ENCODE results near the gene G3BP1. TPM values are rescaled to one million over a fixed set of nuclear protein-coding genes. Genes with fewer than 3 reads are reported as not detected.

The G3BP1 gene
- total and polyA plus RNA-seq, 9 of the 15 experiments (the other 6 are each of a cell fraction or from before 2014, with no cell fraction given), result 54.7 to 264 (median 105) TPM

- ATAC-seq, result peak; percentile 65
- H2AFZ ChIP-seq (ENCODE audit: low read depth, low read length), result no peak overlapping the region
- no peak overlapping the region for H3K27ac ChIP-seq (ENCODE audit: extremely low read depth, low read depth, low read length)
- no peak overlapping the region for H3K9ac ChIP-seq (ENCODE audit: insufficient read depth in 1 of 2, low read depth in 2 of 2, low read length in 2 of 2)
- ChIA-PET CTCF (ENCODE audit: low intra/inter-chr PET ratio) (interaction anchor here (0.7 to 4.8 kb wide), 2 partner anchors 83 to 295 kb away, joined by 3 to 53 read pairs; no protein-coding TSS in a partner anchor), POLR2A (no interaction called here)
- 59% methylated on average over 7 of the region's 7 CpGs for WGBS (ENCODE audit: insufficient coverage, low coverage, missing lambda C conversion rate)
- BruUV-seq (replicated peaks), result no TSS peak
- 0 out of 2 replicates have a peak, but pooled peaks cover 3% of the 10 kb centered on the region for H4K20me1 ChIP-seq (replicated peaks; ENCODE audit: control insufficient read depth, insufficient read depth, low read length)
- in situ Hi-C loops (cut with MboI) (loop anchor here (5.0 kb wide), 1 partner anchor 81 kb away; no protein-coding TSS in a partner anchor), intact Hi-C loops (cut with micrococcal nuclease) (loop anchor here (1.0 to 5.0 kb wide), 3 partner anchors 28 to 296 kb away; partner anchors contain the start of genes G3BP1 and SLC36A1)
- H3K79me2 ChIP-seq (ENCODE audit: control insufficient read depth, insufficient read depth, low read length), result no peaks in the 10 kb centered on the region
- H3K27me3 ChIP-seq (ENCODE audit: control insufficient read depth in 2 of 2, insufficient read depth in 2 of 2, low read length in 2 of 2), result no peaks in the 10 kb centered on the region
- peak; percentile 69 for FAIRE-seq
- H3K4me1 ChIP-seq (replicated peaks in 1 of 2; ENCODE audit: control insufficient read depth in 2 of 2, insufficient read depth in 2 of 2, low read length in 2 of 2), result peaks cover 0 to 6% of the 10 kb centered on the region in 2 experiments; a peak in 3 of 5 replicates
- H3K36me3 ChIP-seq (ENCODE audit: control insufficient read depth, insufficient read depth, low read length), result peaks cover 38% of the 10 kb centered on the region; the same call in 2 of the 3 replicates
- no peaks in the 10 kb centered on the region for H3K9me3 ChIP-seq (replicated peaks; ENCODE audit: control insufficient read depth, insufficient read depth, low read depth, low read length)
- H3K4me3 ChIP-seq, result no peak overlapping the region
- H3K9me1 ChIP-seq (ENCODE audit: control insufficient read depth, insufficient read depth, low read length), result no peaks in the 10 kb centered on the region
- H3K4me2 ChIP-seq (ENCODE audit: insufficient read depth, low read length), result no peak overlapping the region
- peak; percentile 29 to 48 (median 35) for DNase-seq (ENCODE audit: extremely low read depth in 1 of 4, low spot score in 3 of 4)
- TF ChIP-seq DDX20 (tag; IDR thresholded peaks at IDR 0.05; ENCODE audit: low read depth) (no peak), GATAD2A (IDR thresholded peaks at IDR 0.05) (no peak), FOXO4 (CRISPR knock-in tag; IDR thresholded peaks at IDR 0.05) (no peak), CTCF (IDR thresholded peaks at IDR 0.05 in 2 of 3, conservative IDR thresholded peaks at IDR 0.05 in 1 of 3; ENCODE audit: insufficient read depth in 2 of 3, low read depth in 1 of 3, low read length in 3 of 3) (peak; percentile 47 to 73 (median 61)), RAD21 (CRISPR knock-in tag; conservative IDR thresholded peaks at IDR 0.05 in 1 of 2, IDR thresholded peaks at IDR 0.05 in 1 of 2) (peak; percentile 66 to 69), SMC3 (conservative IDR thresholded peaks at IDR 0.05; ENCODE audit: insufficient read depth, low read depth, low read length) (peak; percentile 46), ZNF445 (CRISPR knock-in tag; IDR thresholded peaks at IDR 0.05; ENCODE audit: low read depth) (no peak), DEAF1 (CRISPR knock-in tag; IDR thresholded peaks at IDR 0.05) (peak; percentile 41; the same call in 1 of the 2 replicates), TRIM24 (IDR thresholded peaks at IDR 0.05) (no peak)
Observed at GRCh38 chr5:151742870-151743294, 28.9 kb upstream of the G3BP1 start.

All from K562 (cell line).